Panc1 (cell line): ENCODE measurements around the gene TBC1D22A.

Experiments used
- POLR2AphosphoS5 ChIP-seq: IDR thresholded peaks from 2 replicates; pipeline ENCODE4 v1.6.1; 2012; ENCODE audit warnings: mild to moderate bottlenecking, low read depth, low read length, moderate library complexity
- TF ChIP-seq, protein P1 (sequence below): fragments of 450-650 bp; IDR thresholded peaks from 2 replicates; pipeline ENCODE4 v1.5.1; 2017; ENCODE audit warnings: mild to moderate bottlenecking
- TF ChIP-seq, protein P2 (sequence below), 2 experiments: IDR thresholded peaks; 2 replicates each; pipeline ENCODE4 v1.6.1; 2011 to 2012; ENCODE audit warnings: low read depth in 2 of 2, control low read depth in 1 of 2, low read length in 1 of 2, mild to moderate bottlenecking in 1 of 2, moderate library complexity in 1 of 2; ENCODE audit not compliant: insufficient read depth in 1 of 2

- TF ChIP-seq, protein P1, sequence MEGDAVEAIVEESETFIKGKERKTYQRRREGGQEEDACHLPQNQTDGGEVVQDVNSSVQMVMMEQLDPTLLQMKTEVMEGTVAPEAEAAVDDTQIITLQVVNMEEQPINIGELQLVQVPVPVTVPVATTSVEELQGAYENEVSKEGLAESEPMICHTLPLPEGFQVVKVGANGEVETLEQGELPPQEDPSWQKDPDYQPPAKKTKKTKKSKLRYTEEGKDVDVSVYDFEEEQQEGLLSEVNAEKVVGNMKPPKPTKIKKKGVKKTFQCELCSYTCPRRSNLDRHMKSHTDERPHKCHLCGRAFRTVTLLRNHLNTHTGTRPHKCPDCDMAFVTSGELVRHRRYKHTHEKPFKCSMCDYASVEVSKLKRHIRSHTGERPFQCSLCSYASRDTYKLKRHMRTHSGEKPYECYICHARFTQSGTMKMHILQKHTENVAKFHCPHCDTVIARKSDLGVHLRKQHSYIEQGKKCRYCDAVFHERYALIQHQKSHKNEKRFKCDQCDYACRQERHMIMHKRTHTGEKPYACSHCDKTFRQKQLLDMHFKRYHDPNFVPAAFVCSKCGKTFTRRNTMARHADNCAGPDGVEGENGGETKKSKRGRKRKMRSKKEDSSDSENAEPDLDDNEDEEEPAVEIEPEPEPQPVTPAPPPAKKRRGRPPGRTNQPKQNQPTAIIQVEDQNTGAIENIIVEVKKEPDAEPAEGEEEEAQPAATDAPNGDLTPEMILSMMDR: no peak
- no peak for TF ChIP-seq POLR2AphosphoS5
- TF ChIP-seq, protein P2, sequence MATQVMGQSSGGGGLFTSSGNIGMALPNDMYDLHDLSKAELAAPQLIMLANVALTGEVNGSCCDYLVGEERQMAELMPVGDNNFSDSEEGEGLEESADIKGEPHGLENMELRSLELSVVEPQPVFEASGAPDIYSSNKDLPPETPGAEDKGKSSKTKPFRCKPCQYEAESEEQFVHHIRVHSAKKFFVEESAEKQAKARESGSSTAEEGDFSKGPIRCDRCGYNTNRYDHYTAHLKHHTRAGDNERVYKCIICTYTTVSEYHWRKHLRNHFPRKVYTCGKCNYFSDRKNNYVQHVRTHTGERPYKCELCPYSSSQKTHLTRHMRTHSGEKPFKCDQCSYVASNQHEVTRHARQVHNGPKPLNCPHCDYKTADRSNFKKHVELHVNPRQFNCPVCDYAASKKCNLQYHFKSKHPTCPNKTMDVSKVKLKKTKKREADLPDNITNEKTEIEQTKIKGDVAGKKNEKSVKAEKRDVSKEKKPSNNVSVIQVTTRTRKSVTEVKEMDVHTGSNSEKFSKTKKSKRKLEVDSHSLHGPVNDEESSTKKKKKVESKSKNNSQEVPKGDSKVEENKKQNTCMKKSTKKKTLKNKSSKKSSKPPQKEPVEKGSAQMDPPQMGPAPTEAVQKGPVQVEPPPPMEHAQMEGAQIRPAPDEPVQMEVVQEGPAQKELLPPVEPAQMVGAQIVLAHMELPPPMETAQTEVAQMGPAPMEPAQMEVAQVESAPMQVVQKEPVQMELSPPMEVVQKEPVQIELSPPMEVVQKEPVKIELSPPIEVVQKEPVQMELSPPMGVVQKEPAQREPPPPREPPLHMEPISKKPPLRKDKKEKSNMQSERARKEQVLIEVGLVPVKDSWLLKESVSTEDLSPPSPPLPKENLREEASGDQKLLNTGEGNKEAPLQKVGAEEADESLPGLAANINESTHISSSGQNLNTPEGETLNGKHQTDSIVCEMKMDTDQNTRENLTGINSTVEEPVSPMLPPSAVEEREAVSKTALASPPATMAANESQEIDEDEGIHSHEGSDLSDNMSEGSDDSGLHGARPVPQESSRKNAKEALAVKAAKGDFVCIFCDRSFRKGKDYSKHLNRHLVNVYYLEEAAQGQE (IDR thresholded peaks at IDR 0.05; ENCODE audit: insufficient read depth in 1 of 2, low read depth in 2 of 2, low read length in 1 of 2): no peak
Observed at GRCh38 chr22:47092896-47093311, 330.5 kb downstream of the TBC1D22A start.
